ENCODE measurements around the gene WDR75. TPM values are rescaled to one million over a fixed set of nuclear protein-coding genes. Genes with fewer than 3 reads are reported as not detected.

Gene WDR75
- 40.7 TPM for total RNA-seq

- Histone ChIP-seq H3K36me3 (ENCODE audit: control insufficient read depth in 3 of 3, insufficient read depth in 3 of 3, low read length in 3 of 3) (no peaks in the 10 kb centered on the region), H3K27ac (ENCODE audit: low read depth, low read length) (peak within 1 kb of the TSS; percentile 88), H3K9ac (ENCODE audit: low read depth in 1 of 3, low read length in 3 of 3) (peak within 1 kb of the TSS; percentile 88 to 94 (median 92)), H3K27me3 (ENCODE audit: control insufficient read depth in 3 of 3, insufficient read depth in 3 of 3, low read length in 3 of 3) (no peaks in the 10 kb centered on the region), H3K4me3 (ENCODE audit: low read length in 3 of 3) (peak within 1 kb of the TSS; percentile 79 to 96 (median 91)), H3K9me3 (ENCODE audit: control insufficient read depth in 3 of 3, low read length in 3 of 3) (no peaks in the 10 kb centered on the region), H3K4me1 (ENCODE audit: control insufficient read depth in 3 of 3, insufficient read depth in 3 of 3, low read length in 3 of 3) (peaks cover 4 to 30% (median 12%) of the 10 kb centered on the region in 3 donors)
These were observed at the start of gene WDR75 for GRCh38 chr2:189440947-189441708. Gene WDR75 (plus strand): TSS chr2:189441474. CDS start chr2:189441493, 19 bp downstream.

- Histone ChIP-seq H3K27ac (ENCODE audit: low read depth, low read length) (peak overlapping the region; percentile 63), H3K36me3 (ENCODE audit: control insufficient read depth in 3 of 3, insufficient read depth in 3 of 3, low read length in 3 of 3) (no peaks in the 10 kb centered on the region), H3K4me1 (ENCODE audit: control insufficient read depth in 3 of 3, insufficient read depth in 3 of 3, low read length in 3 of 3) (no peaks in the 10 kb centered on the region), H3K4me3 (ENCODE audit: low read length in 3 of 3) (no peak overlapping the region), H3K27me3 (ENCODE audit: control insufficient read depth in 3 of 3, insufficient read depth in 3 of 3, low read length in 3 of 3) (no peaks in the 10 kb centered on the region), H3K9ac (ENCODE audit: low read depth in 1 of 3, low read length in 3 of 3) (no peak overlapping the region), H3K9me3 (ENCODE audit: control insufficient read depth in 3 of 3, low read length in 3 of 3) (no peaks in the 10 kb centered on the region)
These were observed 47.7 kb upstream of the WDR75 start for GRCh38 chr2:189393440-189394111.

GRCh38 chr2:189394525-189394924 lies 46.7 kb upstream of the WDR75 start:
- peak overlapping the region; percentile 63 for H3K27ac ChIP-seq (ENCODE audit: low read depth, low read length)
- H3K27me3 ChIP-seq (ENCODE audit: control insufficient read depth in 3 of 3, insufficient read depth in 3 of 3, low read length in 3 of 3): no peaks in the 10 kb centered on the region
- H3K4me3 ChIP-seq (ENCODE audit: low read length in 3 of 3): no peak overlapping the region
- no peaks in the 10 kb centered on the region for H3K36me3 ChIP-seq (ENCODE audit: control insufficient read depth in 3 of 3, insufficient read depth in 3 of 3, low read length in 3 of 3)
- no peak overlapping the region for H3K9ac ChIP-seq (ENCODE audit: low read depth in 1 of 3, low read length in 3 of 3)
- H3K4me1 ChIP-seq (ENCODE audit: control insufficient read depth in 3 of 3, insufficient read depth in 3 of 3, low read length in 3 of 3): no peaks in the 10 kb centered on the region
- no peaks in the 10 kb centered on the region for H3K9me3 ChIP-seq (ENCODE audit: control insufficient read depth in 3 of 3, low read length in 3 of 3)

GRCh38 chr2:189402932-189403331 lies 38.3 kb upstream of the WDR75 start:
- H3K27ac ChIP-seq (ENCODE audit: low read depth, low read length): no peak overlapping the region
- no peaks in the 10 kb centered on the region for H3K27me3 ChIP-seq (ENCODE audit: control insufficient read depth in 3 of 3, insufficient read depth in 3 of 3, low read length in 3 of 3)
- no peaks in the 10 kb centered on the region for H3K4me1 ChIP-seq (ENCODE audit: control insufficient read depth in 3 of 3, insufficient read depth in 3 of 3, low read length in 3 of 3)
- no peaks in the 10 kb centered on the region for H3K9me3 ChIP-seq (ENCODE audit: control insufficient read depth in 3 of 3, low read length in 3 of 3)
- H3K4me3 ChIP-seq (ENCODE audit: low read length in 3 of 3): no peak overlapping the region
- no peaks in the 10 kb centered on the region for H3K36me3 ChIP-seq (ENCODE audit: control insufficient read depth in 3 of 3, insufficient read depth in 3 of 3, low read length in 3 of 3)
- H3K9ac ChIP-seq (ENCODE audit: low read depth in 1 of 3, low read length in 3 of 3): no peak overlapping the region

- peak overlapping the region; percentile 38 for H3K27ac ChIP-seq (ENCODE audit: low read depth, low read length)
- H3K4me1 ChIP-seq (ENCODE audit: control insufficient read depth in 3 of 3, insufficient read depth in 3 of 3, low read length in 3 of 3): no peaks in the 10 kb centered on the region
- no peak overlapping the region for H3K9ac ChIP-seq (ENCODE audit: low read depth in 1 of 3, low read length in 3 of 3)
These were observed 34.6 kb upstream of the WDR75 start for GRCh38 chr2:189406586-189407233.

GRCh38 chr2:189407281-189408209 lies 33.7 kb upstream of the WDR75 start:
- Histone ChIP-seq H3K9ac (ENCODE audit: low read depth in 1 of 3, low read length in 3 of 3) (no peak overlapping the region), H3K4me3 (ENCODE audit: low read length in 3 of 3) (no peak overlapping the region), H3K9me3 (ENCODE audit: control insufficient read depth in 3 of 3, low read length in 3 of 3) (no peaks in the 10 kb centered on the region), H3K4me1 (ENCODE audit: control insufficient read depth in 3 of 3, insufficient read depth in 3 of 3, low read length in 3 of 3) (peaks cover 0 to 3% (median 0%) of the 10 kb centered on the region in 3 donors), H3K27me3 (ENCODE audit: control insufficient read depth in 3 of 3, insufficient read depth in 3 of 3, low read length in 3 of 3) (no peaks in the 10 kb centered on the region), H3K36me3 (ENCODE audit: control insufficient read depth in 3 of 3, insufficient read depth in 3 of 3, low read length in 3 of 3) (no peaks in the 10 kb centered on the region), H3K27ac (ENCODE audit: low read depth, low read length) (peak overlapping the region; percentile 38)

More at GRCh38 chr2:189406586-189407233, 34.6 kb upstream of the WDR75 start:
- Histone ChIP-seq H3K36me3 (ENCODE audit: control insufficient read depth in 3 of 3, insufficient read depth in 3 of 3, low read length in 3 of 3) (no peaks in the 10 kb centered on the region), H3K27me3 (ENCODE audit: control insufficient read depth in 3 of 3, insufficient read depth in 3 of 3, low read length in 3 of 3) (no peaks in the 10 kb centered on the region), H3K4me3 (ENCODE audit: low read length in 3 of 3) (no peak overlapping the region), H3K9me3 (ENCODE audit: control insufficient read depth in 3 of 3, low read length in 3 of 3) (no peaks in the 10 kb centered on the region)

- Histone ChIP-seq H3K27ac (ENCODE audit: low read depth, low read length) (peak overlapping the region; percentile 38), H3K4me3 (ENCODE audit: low read length in 3 of 3) (peak overlapping the region in 1 of 3 donors; percentile 15)
These were observed 33.0 kb upstream of the WDR75 start for GRCh38 chr2:189408294-189408693.

GRCh38 chr2:189409131-189409530 lies 32.1 kb upstream of the WDR75 start:
- Histone ChIP-seq H3K9me3 (ENCODE audit: control insufficient read depth in 3 of 3, low read length in 3 of 3) (no peaks in the 10 kb centered on the region), H3K36me3 (ENCODE audit: control insufficient read depth in 3 of 3, insufficient read depth in 3 of 3, low read length in 3 of 3) (no peaks in the 10 kb centered on the region), H3K4me3 (ENCODE audit: low read length in 3 of 3) (no peak overlapping the region), H3K27ac (ENCODE audit: low read depth, low read length) (no peak overlapping the region), H3K9ac (ENCODE audit: low read depth in 1 of 3, low read length in 3 of 3) (no peak overlapping the region), H3K4me1 (ENCODE audit: control insufficient read depth in 3 of 3, insufficient read depth in 3 of 3, low read length in 3 of 3) (peaks cover 0 to 3% (median 0%) of the 10 kb centered on the region in 3 donors), H3K27me3 (ENCODE audit: control insufficient read depth in 3 of 3, insufficient read depth in 3 of 3, low read length in 3 of 3) (no peaks in the 10 kb centered on the region)

More at GRCh38 chr2:189408294-189408693, 33.0 kb upstream of the WDR75 start:
- Histone ChIP-seq H3K4me1 (ENCODE audit: control insufficient read depth in 3 of 3, insufficient read depth in 3 of 3, low read length in 3 of 3) (peaks cover 0 to 3% (median 0%) of the 10 kb centered on the region in 3 donors), H3K27me3 (ENCODE audit: control insufficient read depth in 3 of 3, insufficient read depth in 3 of 3, low read length in 3 of 3) (no peaks in the 10 kb centered on the region), H3K9ac (ENCODE audit: low read depth in 1 of 3, low read length in 3 of 3) (no peak overlapping the region), H3K36me3 (ENCODE audit: control insufficient read depth in 3 of 3, insufficient read depth in 3 of 3, low read length in 3 of 3) (no peaks in the 10 kb centered on the region), H3K9me3 (ENCODE audit: control insufficient read depth in 3 of 3, low read length in 3 of 3) (no peaks in the 10 kb centered on the region)

- H3K9me3 ChIP-seq (ENCODE audit: control insufficient read depth in 3 of 3, low read length in 3 of 3): no peaks in the 10 kb centered on the region
- H3K27ac ChIP-seq (ENCODE audit: low read depth, low read length): no peak overlapping the region
- H3K9ac ChIP-seq (ENCODE audit: low read depth in 1 of 3, low read length in 3 of 3): no peak overlapping the region
- no peaks in the 10 kb centered on the region for H3K27me3 ChIP-seq (ENCODE audit: control insufficient read depth in 3 of 3, insufficient read depth in 3 of 3, low read length in 3 of 3)
- H3K4me3 ChIP-seq (ENCODE audit: low read length in 3 of 3): no peak overlapping the region
- no peaks in the 10 kb centered on the region for H3K36me3 ChIP-seq (ENCODE audit: control insufficient read depth in 3 of 3, insufficient read depth in 3 of 3, low read length in 3 of 3)
- peaks cover 0 to 3% (median 0%) of the 10 kb centered on the region in 3 donors for H3K4me1 ChIP-seq (ENCODE audit: control insufficient read depth in 3 of 3, insufficient read depth in 3 of 3, low read length in 3 of 3)
These were observed 31.6 kb upstream of the WDR75 start for GRCh38 chr2:189409647-189410046.

All from skeletal muscle tissue (tissue), 4 donors.